K562 (cell line): Measurements from ENCODE around the gene GDNF. TPM values are rescaled to one million over a fixed set of nuclear protein-coding genes. Genes with fewer than 3 reads are reported as not detected.
"Not testable (repeated sequence)": the region's sequence is repeated elsewhere in the genome, so short reads cannot be mapped to it uniquely, and the experiment has no call there.

Source experiments
- ATAC-seq: fragments of 200-7000 bp; cut with Tn5 transposase; 3 replicates; pipeline ENCODE4 v1.9.1; 2020; ENCODE audit warnings: moderate library complexity
- BruUV-seq: library from RNA; stranded (reverse); fragments of 400-500 nt; replicated peaks from 2 replicates; lab custom pipeline; 2021; lab: Mats Ljungman, UMichigan
- CTCF ChIA-PET: fragments of 300-600 bp; formaldehyde crosslinking; extraction: SDS; loops from one replicate; lab custom pipeline; 2021; ENCODE audit warnings: low intra/inter-chr PET ratio; lab: Yijun Ruan, JAX
- POLR2A ChIA-PET: fragments of 300-600, 350-650 bp; sonication (Branson Sonifier 250); formaldehyde crosslinking; extraction: SDS; loops from one replicate; lab custom pipeline; 2021; ENCODE audit warnings: antibody characterized with exemption, inconsistent platforms; lab: Yijun Ruan, JAX
- DNase-seq, 4 experiments: peaks; one replicate each; pipeline versions ENCODE4 v3.0.0 to v3.0.0-alpha.2; 2011 to 2018; ENCODE audit warnings: low spot score in 3 of 4, mixed read lengths in 3 of 4; ENCODE audit errors: extremely low read depth in 1 of 4
- FAIRE-seq: peaks from 2 replicates; lab custom pipeline; 2011; peaks lifted over from hg19 to GRCh38; lab: Jason Lieb, UNC
- H2AFZ ChIP-seq: 2 replicates; pipeline ENCODE4 v1.6.0; 2011; ENCODE audit warnings: low read depth, low read length, control low read depth, inconsistent platforms
- H3K27ac ChIP-seq: fragments of 200-600 bp; 3 replicates; pipeline ENCODE4 v1.8.0; 2011; ENCODE audit warnings: low read depth, mild to moderate bottlenecking, control low read depth, inconsistent platforms, low read length, moderate library complexity, mixed read lengths; ENCODE audit errors: extremely low read depth
- H3K27me3 ChIP-seq, 2 experiments: fragments of 300-600 bp in 1 of 2; 2 replicates in 1 of 2; 3 replicates in 1 of 2; pipeline versions ENCODE4 v1.6.0 to v1.8.0; 2011; ENCODE audit warnings: inconsistent platforms in 2 of 2, low read length in 2 of 2, mild to moderate bottlenecking in 1 of 2, mixed read lengths in 1 of 2, moderate library complexity in 1 of 2; ENCODE audit not compliant: control insufficient read depth in 2 of 2, insufficient read depth in 2 of 2
- H3K36me3 ChIP-seq: fragments of 300-600 bp; 3 replicates; pipeline ENCODE4 v1.8.0; 2011; ENCODE audit warnings: mild to moderate bottlenecking, low read length, inconsistent platforms; ENCODE audit not compliant: control insufficient read depth, insufficient read depth
- H3K4me1 ChIP-seq, 2 experiments: fragments of 200-600 bp in 1 of 2; replicated peaks in 1 of 2; 2 replicates in 1 of 2; 3 replicates in 1 of 2; pipeline versions ENCODE4 v1.5.1 to v1.8.0; 2011; ENCODE audit warnings: inconsistent platforms in 2 of 2, low read length in 2 of 2, mild to moderate bottlenecking in 1 of 2, mixed read lengths in 1 of 2, moderate library complexity in 1 of 2; ENCODE audit not compliant: control insufficient read depth in 2 of 2, insufficient read depth in 2 of 2
- H3K4me2 ChIP-seq: 2 replicates; pipeline ENCODE4 v1.6.1; 2011; ENCODE audit warnings: low read length, control low read depth, inconsistent platforms, mixed read lengths; ENCODE audit not compliant: insufficient read depth
- H3K4me3 ChIP-seq: fragments of 200-600 bp; sonication (generic), shearing (Covaris generic); 2 replicates; pipeline ENCODE4 v1.5.1; 2016; ENCODE audit warnings: control low read depth, inconsistent platforms
- H3K79me2 ChIP-seq: fragments of 200-600 bp; 3 replicates; pipeline ENCODE4 v1.8.0; 2011; ENCODE audit warnings: low read length, inconsistent platforms; ENCODE audit not compliant: control insufficient read depth, insufficient read depth
- H3K9ac ChIP-seq, 2 experiments: 2 replicates each; pipeline versions ENCODE4 v1.6.0 to v1.6.1; 2011; ENCODE audit warnings: low read depth in 2 of 2, low read length in 2 of 2, control low read depth in 1 of 2, inconsistent platforms in 1 of 2, mild to moderate bottlenecking in 1 of 2, mixed read lengths in 1 of 2; ENCODE audit not compliant: insufficient read depth in 1 of 2
- H3K9me1 ChIP-seq: one replicate; pipeline ENCODE4 v1.6.0; 2011; ENCODE audit warnings: inconsistent platforms, mild to moderate bottlenecking, low read length, moderate library complexity; ENCODE audit not compliant: control insufficient read depth, insufficient read depth
- H3K9me3 ChIP-seq: replicated peaks from 2 replicates; pipeline ENCODE4 v1.5.1; 2011; ENCODE audit warnings: low read depth, low read length, inconsistent platforms; ENCODE audit not compliant: control insufficient read depth, insufficient read depth
- H4K20me1 ChIP-seq: replicated peaks from 2 replicates; pipeline ENCODE4 v1.6.1; 2011; ENCODE audit warnings: low read length, inconsistent platforms, mixed read lengths; ENCODE audit not compliant: control insufficient read depth, insufficient read depth
- DMBX1 ChIP-seq: fragments of 250-450 bp; sonication (Bioruptor Pico); IDR thresholded peaks from 2 replicates; pipeline ENCODE4 v1.8.0; 2022; ENCODE audit warnings: inconsistent platforms, mild to moderate bottlenecking, moderate library complexity, borderline replicate concordance
- NFIC ChIP-seq: fragments of 450-650 bp; IDR thresholded peaks from 2 replicates; pipeline ENCODE4 v1.6.1; 2017; ENCODE audit warnings: mild to moderate bottlenecking, inconsistent platforms
- WGBS: fragments of 100-300 bp; shearing (Covaris generic); methylation state at CpG from one replicate; pipeline ENCODE4 v1.1.6; 2016; ENCODE audit warnings: low coverage, mixed read lengths; ENCODE audit not compliant: insufficient coverage; ENCODE audit errors: missing lambda C conversion rate; 5-methylcytosine and 5-hydroxymethylcytosine counted together
- in situ Hi-C: fragments of 300-500 bp; cut with MboI; formaldehyde crosslinking; loops from 4 replicates; pipeline ENCODE4 v1.15.0; 2018; ENCODE audit warnings: inconsistent platforms, mixed read lengths
- intact Hi-C: fragments of 100-400 bp; cut with micrococcal nuclease; formaldehyde crosslinking; loops from 2 replicates; pipeline ENCODE4 v1.14.2; 2022
- polyA plus RNA-seq, 8 experiments: library from polyadenylated mRNA; depleted of rRNA in 4 of 8; stranded (reverse) in 5 of 8; unstranded in 3 of 8; fragments of >200 nt; fragmentation: Nextera tagmentation in 2 of 8; fragmentation: Illumina TruSeq in 1 of 8; extraction: Ambion mirVana in 2 of 8; extraction: Trizol in 1 of 8; gene quantifications; 2 replicates each; pipeline versions ENCODE4 v1.2.1 to v1.2.3, GENCODE V29; 2011 to 2014; ENCODE audit warnings: inconsistent platforms in 1 of 8, missing spikeins in 1 of 8
- total RNA-seq, 7 experiments: library from RNA; depleted of rRNA in 6 of 7; stranded (reverse); fragments of >200 nt in 6 of 7; fragmentation: Illumina TruSeq in 2 of 7; extraction: Trizol in 2 of 7; gene quantifications; 2 replicates each; pipeline versions ENCODE4 v1.2.1 to v1.2.3, GENCODE V29; 2011 to 2021; ENCODE audit warnings: low replicate concordance in 1 of 7
- TF ChIP-seq, protein P1 (sequence below): fragments of 250-450 bp; sonication (Bioruptor Pico); IDR thresholded peaks from 2 replicates; pipeline ENCODE4 v1.4.0; 2020

Gene GDNF
- total and polyA plus RNA-seq, 9 of the 15 experiments (the other 6 are each of a cell fraction or from before 2014, with no cell fraction given), result not detected

DNA sequence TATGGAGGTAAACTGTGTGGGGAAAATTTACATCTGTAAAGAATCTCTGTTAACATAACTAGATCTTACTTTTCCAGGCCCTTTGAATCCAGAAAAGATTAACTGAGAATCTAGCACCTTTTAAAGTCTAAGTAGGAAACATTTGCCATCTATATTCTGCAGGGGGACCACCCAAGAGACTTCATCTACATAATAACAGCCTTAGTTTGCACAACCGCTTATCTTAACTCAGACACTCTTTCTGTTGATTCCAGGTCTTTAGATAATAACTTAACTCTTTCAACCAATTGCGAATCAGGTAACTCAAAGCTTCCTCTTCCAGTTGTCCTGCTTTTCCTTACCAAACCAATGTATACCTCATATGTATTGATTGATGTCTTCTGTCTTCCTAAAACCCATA is 53.4 kb downstream of the GDNF start:
- Histone ChIP-seq H3K4me3 (no peak overlapping the region), H3K27me3 (no peaks in the 10 kb centered on the region; a peak in 1 of 5 replicates), H4K20me1 (no peaks in the 10 kb centered on the region), H3K4me2 (no peak overlapping the region), H3K36me3 (no peaks in the 10 kb centered on the region), H3K79me2 (no peaks in the 10 kb centered on the region), H3K9me3 (no peaks in the 10 kb centered on the region), H3K9me1 (no peaks in the 10 kb centered on the region), H3K4me1 (no peaks in the 10 kb centered on the region), H3K9ac (no peak overlapping the region), H2AFZ (no peak overlapping the region), H3K27ac (no peak overlapping the region)
- TF ChIP-seq, protein P1, sequence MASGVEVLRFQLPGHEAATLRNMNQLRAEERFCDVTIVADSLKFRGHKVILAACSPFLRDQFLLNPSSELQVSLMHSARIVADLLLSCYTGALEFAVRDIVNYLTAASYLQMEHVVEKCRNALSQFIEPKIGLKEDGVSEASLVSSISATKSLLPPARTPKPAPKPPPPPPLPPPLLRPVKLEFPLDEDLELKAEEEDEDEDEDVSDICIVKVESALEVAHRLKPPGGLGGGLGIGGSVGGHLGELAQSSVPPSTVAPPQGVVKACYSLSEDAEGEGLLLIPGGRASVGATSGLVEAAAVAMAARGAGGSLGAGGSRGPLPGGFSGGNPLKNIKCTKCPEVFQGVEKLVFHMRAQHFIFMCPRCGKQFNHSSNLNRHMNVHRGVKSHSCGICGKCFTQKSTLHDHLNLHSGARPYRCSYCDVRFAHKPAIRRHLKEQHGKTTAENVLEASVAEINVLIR (CRISPR knock-in tag), result no peak
- TF ChIP-seq DMBX1 (CRISPR knock-in tag), result no peak
- no peak for ATAC-seq
- DNase-seq, result no peak
- ChIA-PET CTCF (no interaction called here), POLR2A (no interaction called here)
- 0% methylated on average over 2 of the region's 2 CpGs for WGBS
- in situ Hi-C loops (no loop called here), intact Hi-C loops (no loop called here)
- no peak for FAIRE-seq
- no TSS peak for BruUV-seq

GRCh38 chr5:37781409-37781808 is 58.4 kb downstream of the GDNF start:
- DNase-seq, H3K4me3 ChIP-seq, H3K79me2 ChIP-seq, H3K4me2 ChIP-seq, intact Hi-C loops, H3K27me3 ChIP-seq, H2AFZ ChIP-seq, H3K9me3 ChIP-seq, H3K9me1 ChIP-seq, H3K9ac ChIP-seq, H3K27ac ChIP-seq, H3K4me1 ChIP-seq, BruUV-seq, H4K20me1 ChIP-seq, in situ Hi-C loops, H3K36me3 ChIP-seq, FAIRE-seq, CTCF ChIA-PET, ATAC-seq: not testable (repeated sequence)
- under 1% methylated on average over 8 of the region's 8 CpGs for WGBS
- POLR2A ChIA-PET, result interaction anchor here (0.6 kb wide), 1 partner anchor 365 kb away, joined by 3 read pairs; no protein-coding TSS in a partner anchor
- TF ChIP-seq NFIC, result peak; percentile 64
